Liver (tissue), 3 donors: ENCODE results near the gene CRNN.

Source experiments
- EGR1 ChIP-seq, 2 donors: IDR thresholded peaks; 2 replicates each; pipeline ENCODE4 v1.6.1; 2016 to 2018; ENCODE audit warnings: antibody characterized with exemption in 2 of 2, low read depth in 2 of 2
- GABPA ChIP-seq, 2 donors: IDR thresholded peaks in 1 of 2; conservative IDR thresholded peaks in 1 of 2; 2 replicates each; pipeline ENCODE4 v1.6.1; 2016; ENCODE audit warnings: antibody characterized with exemption in 2 of 2, mild to moderate bottlenecking in 1 of 2, moderate library complexity in 1 of 2
- HNF4A ChIP-seq, 2 donors: conservative IDR thresholded peaks; 2 replicates each; pipeline ENCODE4 v1.6.1; 2016; ENCODE audit warnings: antibody characterized with exemption in 2 of 2, mild to moderate bottlenecking in 2 of 2
- JUND ChIP-seq, 2 donors: IDR thresholded peaks; 2 replicates each; pipeline ENCODE4 v1.6.1; 2016; ENCODE audit warnings: antibody characterized with exemption in 2 of 2
- SP1 ChIP-seq: IDR thresholded peaks from 2 replicates; pipeline ENCODE4 v1.6.1; 2018; ENCODE audit warnings: antibody characterized with exemption, mild to moderate bottlenecking
- TAF1 ChIP-seq: conservative IDR thresholded peaks from 2 replicates; pipeline ENCODE4 v1.6.1; 2016; ENCODE audit warnings: antibody characterized with exemption, mild to moderate bottlenecking
- YY1 ChIP-seq: IDR thresholded peaks from 2 replicates; pipeline ENCODE4 v1.6.1; 2016; ENCODE audit warnings: antibody characterized with exemption, mild to moderate bottlenecking
- TF ChIP-seq, protein P1 (sequence below): fragments of 150-350 bp; IDR thresholded peaks from 2 replicates; pipeline ENCODE4 v1.5.1; 2017; ENCODE audit warnings: improper control_type of control experiment, low read depth, low read length; ENCODE audit not compliant: missing input control
- TF ChIP-seq, protein P2 (sequence below): IDR thresholded peaks from 2 replicates; pipeline ENCODE4 v1.6.1; 2016; ENCODE audit warnings: antibody characterized with exemption
- TF ChIP-seq, protein P3 (sequence below): IDR thresholded peaks from 2 replicates; pipeline ENCODE4 v1.6.1; 2016; ENCODE audit warnings: antibody characterized with exemption, mild to moderate bottlenecking
- TF ChIP-seq, protein P4 (sequence below): IDR thresholded peaks from 2 replicates; pipeline ENCODE4 v1.6.1; 2016; ENCODE audit warnings: antibody characterized with exemption
- donor health status: healthy.
- donor health status: healthy.

DNA sequence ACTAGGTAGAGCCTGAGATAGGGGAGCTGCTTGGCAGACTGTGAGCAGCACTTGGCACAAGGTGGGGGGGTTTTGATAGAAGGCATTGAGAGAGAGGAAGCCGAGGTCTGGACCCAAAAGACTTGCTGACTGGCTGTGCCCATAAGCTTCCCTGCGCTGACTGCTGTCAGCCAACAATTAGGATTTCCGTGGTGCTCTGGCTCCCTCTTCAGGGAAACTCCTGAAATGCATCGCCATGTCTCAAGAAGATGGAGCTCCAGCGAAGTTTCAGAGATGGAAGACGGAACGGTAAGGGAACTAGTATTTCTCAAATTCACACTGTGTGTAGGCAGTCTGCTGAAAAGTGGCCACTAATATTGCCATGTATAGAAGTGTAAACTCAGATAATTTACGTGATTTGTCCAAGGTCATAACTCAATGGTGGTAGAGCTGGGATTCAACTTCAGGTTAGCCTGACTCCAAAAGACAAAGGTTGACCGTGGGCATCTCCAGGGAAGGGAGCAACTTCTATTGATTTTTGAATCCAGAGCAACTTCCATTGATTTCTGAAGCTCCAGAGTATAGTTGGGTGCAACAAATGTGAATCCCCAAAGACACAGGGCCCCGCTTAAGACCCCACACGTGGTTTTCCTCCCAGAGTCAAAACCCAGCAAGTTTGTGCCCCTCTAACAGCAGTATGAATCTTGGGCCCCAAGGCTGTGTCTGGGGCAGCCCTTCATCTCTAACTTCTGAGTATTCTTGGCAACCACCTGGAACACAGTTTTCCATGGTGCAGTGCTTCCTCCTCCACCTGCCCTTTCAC, 44.5 kb upstream of the CRNN start:
- TF ChIP-seq, protein P1, sequence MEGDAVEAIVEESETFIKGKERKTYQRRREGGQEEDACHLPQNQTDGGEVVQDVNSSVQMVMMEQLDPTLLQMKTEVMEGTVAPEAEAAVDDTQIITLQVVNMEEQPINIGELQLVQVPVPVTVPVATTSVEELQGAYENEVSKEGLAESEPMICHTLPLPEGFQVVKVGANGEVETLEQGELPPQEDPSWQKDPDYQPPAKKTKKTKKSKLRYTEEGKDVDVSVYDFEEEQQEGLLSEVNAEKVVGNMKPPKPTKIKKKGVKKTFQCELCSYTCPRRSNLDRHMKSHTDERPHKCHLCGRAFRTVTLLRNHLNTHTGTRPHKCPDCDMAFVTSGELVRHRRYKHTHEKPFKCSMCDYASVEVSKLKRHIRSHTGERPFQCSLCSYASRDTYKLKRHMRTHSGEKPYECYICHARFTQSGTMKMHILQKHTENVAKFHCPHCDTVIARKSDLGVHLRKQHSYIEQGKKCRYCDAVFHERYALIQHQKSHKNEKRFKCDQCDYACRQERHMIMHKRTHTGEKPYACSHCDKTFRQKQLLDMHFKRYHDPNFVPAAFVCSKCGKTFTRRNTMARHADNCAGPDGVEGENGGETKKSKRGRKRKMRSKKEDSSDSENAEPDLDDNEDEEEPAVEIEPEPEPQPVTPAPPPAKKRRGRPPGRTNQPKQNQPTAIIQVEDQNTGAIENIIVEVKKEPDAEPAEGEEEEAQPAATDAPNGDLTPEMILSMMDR = peak; percentile 96
- TF ChIP-seq JUND (IDR thresholded peaks at IDR 0.05) (no peak), TAF1 (no peak), YY1 (no peak), SP1 (no peak), GABPA (IDR thresholded peaks at IDR 0.05 in 1 of 2, conservative IDR thresholded peaks at IDR 0.05 in 1 of 2) (no peak), EGR1 (IDR thresholded peaks at IDR 0.05; ENCODE audit: low read depth in 2 of 2) (no peak), HNF4A (conservative IDR thresholded peaks at IDR 0.05) (no peak)
- TF ChIP-seq, protein P2, sequence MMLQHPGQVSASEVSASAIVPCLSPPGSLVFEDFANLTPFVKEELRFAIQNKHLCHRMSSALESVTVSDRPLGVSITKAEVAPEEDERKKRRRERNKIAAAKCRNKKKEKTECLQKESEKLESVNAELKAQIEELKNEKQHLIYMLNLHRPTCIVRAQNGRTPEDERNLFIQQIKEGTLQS = no peak
- TF ChIP-seq, protein P3, sequence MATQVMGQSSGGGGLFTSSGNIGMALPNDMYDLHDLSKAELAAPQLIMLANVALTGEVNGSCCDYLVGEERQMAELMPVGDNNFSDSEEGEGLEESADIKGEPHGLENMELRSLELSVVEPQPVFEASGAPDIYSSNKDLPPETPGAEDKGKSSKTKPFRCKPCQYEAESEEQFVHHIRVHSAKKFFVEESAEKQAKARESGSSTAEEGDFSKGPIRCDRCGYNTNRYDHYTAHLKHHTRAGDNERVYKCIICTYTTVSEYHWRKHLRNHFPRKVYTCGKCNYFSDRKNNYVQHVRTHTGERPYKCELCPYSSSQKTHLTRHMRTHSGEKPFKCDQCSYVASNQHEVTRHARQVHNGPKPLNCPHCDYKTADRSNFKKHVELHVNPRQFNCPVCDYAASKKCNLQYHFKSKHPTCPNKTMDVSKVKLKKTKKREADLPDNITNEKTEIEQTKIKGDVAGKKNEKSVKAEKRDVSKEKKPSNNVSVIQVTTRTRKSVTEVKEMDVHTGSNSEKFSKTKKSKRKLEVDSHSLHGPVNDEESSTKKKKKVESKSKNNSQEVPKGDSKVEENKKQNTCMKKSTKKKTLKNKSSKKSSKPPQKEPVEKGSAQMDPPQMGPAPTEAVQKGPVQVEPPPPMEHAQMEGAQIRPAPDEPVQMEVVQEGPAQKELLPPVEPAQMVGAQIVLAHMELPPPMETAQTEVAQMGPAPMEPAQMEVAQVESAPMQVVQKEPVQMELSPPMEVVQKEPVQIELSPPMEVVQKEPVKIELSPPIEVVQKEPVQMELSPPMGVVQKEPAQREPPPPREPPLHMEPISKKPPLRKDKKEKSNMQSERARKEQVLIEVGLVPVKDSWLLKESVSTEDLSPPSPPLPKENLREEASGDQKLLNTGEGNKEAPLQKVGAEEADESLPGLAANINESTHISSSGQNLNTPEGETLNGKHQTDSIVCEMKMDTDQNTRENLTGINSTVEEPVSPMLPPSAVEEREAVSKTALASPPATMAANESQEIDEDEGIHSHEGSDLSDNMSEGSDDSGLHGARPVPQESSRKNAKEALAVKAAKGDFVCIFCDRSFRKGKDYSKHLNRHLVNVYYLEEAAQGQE = no peak
- TF ChIP-seq, protein P4, sequence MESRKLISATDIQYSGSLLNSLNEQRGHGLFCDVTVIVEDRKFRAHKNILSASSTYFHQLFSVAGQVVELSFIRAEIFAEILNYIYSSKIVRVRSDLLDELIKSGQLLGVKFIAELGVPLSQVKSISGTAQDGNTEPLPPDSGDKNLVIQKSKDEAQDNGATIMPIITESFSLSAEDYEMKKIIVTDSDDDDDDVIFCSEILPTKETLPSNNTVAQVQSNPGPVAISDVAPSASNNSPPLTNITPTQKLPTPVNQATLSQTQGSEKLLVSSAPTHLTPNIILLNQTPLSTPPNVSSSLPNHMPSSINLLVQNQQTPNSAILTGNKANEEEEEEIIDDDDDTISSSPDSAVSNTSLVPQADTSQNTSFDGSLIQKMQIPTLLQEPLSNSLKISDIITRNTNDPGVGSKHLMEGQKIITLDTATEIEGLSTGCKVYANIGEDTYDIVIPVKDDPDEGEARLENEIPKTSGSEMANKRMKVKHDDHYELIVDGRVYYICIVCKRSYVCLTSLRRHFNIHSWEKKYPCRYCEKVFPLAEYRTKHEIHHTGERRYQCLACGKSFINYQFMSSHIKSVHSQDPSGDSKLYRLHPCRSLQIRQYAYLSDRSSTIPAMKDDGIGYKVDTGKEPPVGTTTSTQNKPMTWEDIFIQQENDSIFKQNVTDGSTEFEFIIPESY = no peak
